Measurements from ENCODE around the gene RASAL2.

GRCh38 chr1:178470411-178470960 is 376.6 kb downstream of the RASAL2 start:
- TF ChIP-seq POLR2A (IDR thresholded peaks at IDR 0.05) = no peak
- TF ChIP-seq, protein P1, sequence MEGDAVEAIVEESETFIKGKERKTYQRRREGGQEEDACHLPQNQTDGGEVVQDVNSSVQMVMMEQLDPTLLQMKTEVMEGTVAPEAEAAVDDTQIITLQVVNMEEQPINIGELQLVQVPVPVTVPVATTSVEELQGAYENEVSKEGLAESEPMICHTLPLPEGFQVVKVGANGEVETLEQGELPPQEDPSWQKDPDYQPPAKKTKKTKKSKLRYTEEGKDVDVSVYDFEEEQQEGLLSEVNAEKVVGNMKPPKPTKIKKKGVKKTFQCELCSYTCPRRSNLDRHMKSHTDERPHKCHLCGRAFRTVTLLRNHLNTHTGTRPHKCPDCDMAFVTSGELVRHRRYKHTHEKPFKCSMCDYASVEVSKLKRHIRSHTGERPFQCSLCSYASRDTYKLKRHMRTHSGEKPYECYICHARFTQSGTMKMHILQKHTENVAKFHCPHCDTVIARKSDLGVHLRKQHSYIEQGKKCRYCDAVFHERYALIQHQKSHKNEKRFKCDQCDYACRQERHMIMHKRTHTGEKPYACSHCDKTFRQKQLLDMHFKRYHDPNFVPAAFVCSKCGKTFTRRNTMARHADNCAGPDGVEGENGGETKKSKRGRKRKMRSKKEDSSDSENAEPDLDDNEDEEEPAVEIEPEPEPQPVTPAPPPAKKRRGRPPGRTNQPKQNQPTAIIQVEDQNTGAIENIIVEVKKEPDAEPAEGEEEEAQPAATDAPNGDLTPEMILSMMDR (IDR thresholded peaks at IDR 0.05) = no peak

Data from adrenal gland (tissue), 5 donors.